Naive B cell (primary cell): Measurements from ENCODE around the gene MRPS24. TPM values are rescaled to one million over a fixed set of nuclear protein-coding genes. Genes with fewer than 3 reads are reported as not detected.
"Not testable (repeated sequence)": the region's sequence is repeated elsewhere in the genome, so short reads cannot be mapped to it uniquely, and the experiment has no call there.

ENCODE experiments used
- ATAC-seq, 2 donors: fragments of 150-1000 bp; cut with Tn5 transposase; 2 replicates each; pipeline ENCODE4 v1.10.0; 2021; ENCODE audit warnings: low read depth in 2 of 2, mild to moderate bottlenecking in 2 of 2, moderate library complexity in 2 of 2
- DNase-seq: peaks from one replicate; pipeline ENCODE4 v3.0.0; 2022
- H3K27ac Mint-ChIP-seq, 6 donors: one replicate each; pipeline ENCODE4 v1.8.0; 2020 to 2022; ENCODE audit warnings: mild to moderate bottlenecking in 6 of 6, mixed read lengths in 6 of 6, moderate library complexity in 5 of 6, inconsistent platforms in 2 of 6
- H3K27me3 Mint-ChIP-seq, 3 donors: one replicate each; pipeline ENCODE4 v1.8.0; 2021 to 2022; ENCODE audit warnings: mixed read lengths in 3 of 3, mild to moderate bottlenecking in 1 of 3
- H3K36me3 Mint-ChIP-seq, 2 donors: one replicate each; pipeline ENCODE4 v1.8.0; 2020 to 2022; ENCODE audit warnings: mixed read lengths in 2 of 2, inconsistent platforms in 1 of 2, mild to moderate bottlenecking in 1 of 2
- H3K4me1 Mint-ChIP-seq, 3 donors: one replicate each; pipeline ENCODE4 v1.8.0; 2020 to 2022; ENCODE audit warnings: mixed read lengths in 3 of 3, inconsistent platforms in 1 of 3, mild to moderate bottlenecking in 1 of 3, moderate library complexity in 1 of 3
- H3K4me3 Mint-ChIP-seq, 8 donors: one replicate each; pipeline ENCODE4 v1.8.0; 2020 to 2022; ENCODE audit warnings: mild to moderate bottlenecking in 8 of 8, mixed read lengths in 8 of 8, moderate library complexity in 8 of 8, inconsistent platforms in 2 of 8
- H3K9me3 Mint-ChIP-seq, 7 donors: one replicate each; pipeline ENCODE4 v1.8.0; 2020 to 2022; ENCODE audit warnings: mixed read lengths in 7 of 7, mild to moderate bottlenecking in 5 of 7, inconsistent platforms in 2 of 7, moderate library complexity in 1 of 7
- polyA plus RNA-seq, 6 donors: library from polyadenylated mRNA; unstranded; fragments of 300-500 nt; fragmentation: Illumina TruSeq; gene quantifications; one replicate each; pipeline ENCODE4 v1.2.3, GENCODE V29; 2021; ENCODE audit warnings: low read depth in 6 of 6

Gene MRPS24
- polyA plus RNA-seq: 100 to 1,000 TPM; 114 to 144 (median 132) TPM

DNA sequence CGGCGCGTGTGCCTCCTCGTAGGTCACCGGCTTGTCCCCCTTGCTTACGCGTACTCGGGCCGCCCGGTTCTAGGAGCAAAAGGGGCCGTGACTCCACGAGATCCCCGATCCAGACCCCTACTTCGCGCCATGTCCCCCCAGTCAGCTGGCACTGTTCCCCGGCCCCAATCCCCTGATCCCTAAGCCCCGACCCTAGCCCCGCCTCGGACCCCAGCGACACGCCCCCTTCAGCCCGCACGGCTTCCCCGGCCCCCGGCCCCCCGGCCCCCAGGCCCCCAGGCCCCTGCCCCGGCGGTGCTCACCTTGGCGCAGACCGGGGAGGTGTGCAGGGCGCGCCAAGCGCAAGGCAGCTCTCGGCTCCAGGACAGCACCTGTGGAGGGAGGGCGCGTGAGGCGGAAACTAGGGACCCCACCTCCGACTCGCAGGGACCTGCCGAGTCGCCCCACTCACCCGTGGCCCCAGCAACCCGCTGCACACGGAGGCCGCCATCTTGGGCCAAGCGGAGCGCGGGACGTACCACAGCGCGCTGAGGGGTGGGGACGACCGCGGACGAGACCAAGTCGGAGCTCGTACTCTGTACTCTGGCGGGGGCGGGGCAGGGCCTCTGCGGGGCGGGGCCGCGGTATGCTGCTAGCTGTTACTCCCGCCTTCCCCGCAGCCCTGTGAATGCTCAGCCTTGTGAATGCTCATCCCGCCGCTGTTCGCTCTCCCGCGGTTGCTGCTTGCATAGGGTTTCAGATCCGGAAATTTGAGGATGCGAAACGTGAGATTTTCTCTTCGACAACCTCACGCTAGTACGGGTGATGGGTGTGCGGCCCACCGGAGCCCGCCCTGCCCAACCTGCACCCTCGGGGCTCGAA, at the start of gene MRPS24:
TSS of gene MRPS24 (minus strand) at position 512 of the 861 bp plus-strand sequence. CDS start at position 490, 22 bp downstream.
- Mint-ChIP-seq H3K36me3 (peaks cover 0 to 8% of the 10 kb centered on the region in 2 donors), H3K27ac (peak within 1 kb of the TSS; percentile 88 to 96 (median 92)), H3K27me3 (no peaks in the 10 kb centered on the region), H3K4me1 (peaks cover 16 to 25% (median 22%) of the 10 kb centered on the region in 3 donors), H3K9me3 (peaks cover 0 to 2% (median 0%) of the 10 kb centered on the region in 7 donors), H3K4me3 (peak within 1 kb of the TSS; percentile 90 to 98 (median 96))
- ATAC-seq: peak; percentile 93 to 94
- DNase-seq: peak; percentile 87

DNA sequence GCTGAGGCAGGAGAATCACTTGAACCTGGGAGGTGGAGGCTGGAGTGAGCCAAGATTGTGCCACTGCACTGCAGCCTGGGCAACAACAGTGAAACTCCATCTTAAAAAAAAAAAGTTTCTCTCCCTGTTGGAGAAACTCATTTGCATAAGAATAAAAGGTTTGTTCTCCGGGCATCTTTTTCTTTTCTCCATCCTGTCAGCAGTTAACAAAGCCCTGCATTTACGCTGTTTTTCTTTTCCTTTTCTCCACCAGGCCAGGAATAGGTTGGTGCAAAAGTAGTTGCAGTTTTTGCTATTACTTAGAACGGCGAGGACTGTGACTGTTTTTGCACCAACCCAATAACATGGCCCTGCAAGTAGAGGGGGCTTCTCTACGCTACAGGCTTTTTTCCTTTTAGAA, 46.6 kb upstream of the MRPS24 start:
- Mint-ChIP-seq H3K9me3 (peaks cover 0 to 2% (median 0%) of the 10 kb centered on the region in 7 donors), H3K27ac (no peak overlapping the region), H3K4me3 (no peak overlapping the region), H3K36me3 (no peaks in the 10 kb centered on the region), H3K4me1 (peaks cover 0 to 13% (median 7%) of the 10 kb centered on the region in 3 donors), H3K27me3 (no peaks in the 10 kb centered on the region)
- DNase-seq (no peak), ATAC-seq (no peak)

DNA sequence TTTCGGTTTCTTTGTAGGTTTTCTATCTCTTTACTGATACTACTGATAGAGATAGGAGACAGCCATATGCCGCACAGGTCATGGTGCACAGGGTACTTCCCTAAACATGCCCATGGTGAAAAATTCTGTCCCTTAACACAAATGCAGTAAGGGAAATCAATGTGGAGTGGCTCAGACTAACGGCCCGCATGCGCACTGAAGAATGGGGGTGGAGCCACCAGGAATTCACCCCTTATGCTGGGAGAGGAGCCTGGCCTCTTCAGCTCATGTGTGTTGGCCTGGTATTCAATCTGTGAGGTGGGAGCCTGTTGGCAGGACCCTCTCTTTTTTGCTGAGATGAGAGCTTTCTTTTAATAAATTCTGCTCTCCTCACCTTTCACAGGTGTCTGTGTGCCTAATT, 45.5 kb upstream of the MRPS24 start:
- H3K27me3 Mint-ChIP-seq: no peaks in the 10 kb centered on the region
- no peak overlapping the region for H3K4me3 Mint-ChIP-seq
- ATAC-seq (no peak), DNase-seq (no peak)
- peaks cover 0 to 2% (median 0%) of the 10 kb centered on the region in 7 donors for H3K9me3 Mint-ChIP-seq
- H3K4me1 Mint-ChIP-seq: peaks cover 0 to 7% (median 3%) of the 10 kb centered on the region in 3 donors
- no peak overlapping the region for H3K27ac Mint-ChIP-seq
- H3K36me3 Mint-ChIP-seq: no peaks in the 10 kb centered on the region

DNA sequence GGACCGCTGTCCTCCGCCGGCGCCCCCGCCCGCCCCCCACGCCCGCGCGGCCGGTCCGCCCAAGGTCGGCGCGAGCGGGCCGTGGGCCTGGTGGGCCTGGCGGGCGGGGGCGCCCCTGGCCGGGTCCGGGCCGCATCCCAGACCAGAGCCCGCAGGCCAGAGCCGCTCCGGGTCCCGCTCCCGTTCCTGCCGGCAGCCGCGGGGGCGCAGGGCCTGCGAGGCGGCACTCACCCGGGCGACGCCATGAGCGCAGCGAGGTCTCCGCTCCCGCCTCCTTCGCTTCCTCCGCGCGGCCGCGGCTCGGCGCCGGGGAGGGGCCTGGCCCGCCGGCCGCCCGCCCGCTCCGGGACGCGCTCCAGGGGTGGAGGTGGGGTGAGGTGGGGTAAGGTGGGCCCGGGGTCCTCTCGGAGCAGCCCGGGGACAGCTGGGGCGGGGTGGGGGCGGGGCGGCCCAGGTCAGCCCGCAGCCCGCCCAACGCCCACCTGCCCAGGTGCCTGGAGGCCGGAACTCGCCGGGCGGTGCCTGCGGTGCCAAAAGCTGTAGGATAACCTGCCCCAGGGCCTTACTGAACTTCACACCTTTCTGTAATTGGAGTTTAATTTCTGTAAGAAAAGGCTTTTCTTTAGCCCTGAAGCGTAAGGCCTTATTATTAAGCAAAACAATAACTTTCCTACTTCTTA, 37.2 kb upstream of the MRPS24 start, which contains the start of gene URGCP:
TSS of gene URGCP (minus strand) at position 266 of the 680 bp plus-strand sequence. CDS start at position 245, 21 bp downstream.
- Mint-ChIP-seq H3K9me3 (no peaks in the 10 kb centered on the region), H3K4me3 (peak within 1 kb of the TSS; percentile 91 to 97 (median 95)), H3K36me3 (no peaks in the 10 kb centered on the region), H3K27me3 (no peaks in the 10 kb centered on the region), H3K27ac (peak within 1 kb of the TSS; percentile 81 to 97 (median 88)), H3K4me1 (peaks cover 17 to 29% (median 29%) of the 10 kb centered on the region in 3 donors)
- peak; percentile 91 to 93 for ATAC-seq
- peak; percentile 44 for DNase-seq

DNA sequence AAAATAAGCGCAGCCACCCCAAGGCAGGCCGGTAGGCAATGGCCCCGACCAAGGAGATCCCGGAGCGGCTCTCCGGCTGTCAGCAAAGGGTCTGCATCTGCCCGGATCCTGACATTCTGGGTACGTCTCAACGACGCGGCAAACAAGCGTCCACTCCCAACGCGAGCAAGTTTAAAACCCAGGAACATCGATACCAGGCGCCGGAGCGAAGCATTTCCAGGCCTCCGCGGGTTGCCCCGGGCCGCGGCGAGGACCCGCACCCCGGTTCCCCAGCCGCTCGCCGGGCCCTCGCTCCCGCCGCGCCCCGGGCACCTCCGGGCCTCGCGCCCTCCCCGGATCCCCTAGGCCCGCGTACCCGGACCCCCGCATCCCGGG, 36.6 kb upstream of the MRPS24 start:
- H3K36me3 Mint-ChIP-seq: no peaks in the 10 kb centered on the region
- peak overlapping the region; percentile 91 to 97 (median 95) for H3K4me3 Mint-ChIP-seq

DNA sequence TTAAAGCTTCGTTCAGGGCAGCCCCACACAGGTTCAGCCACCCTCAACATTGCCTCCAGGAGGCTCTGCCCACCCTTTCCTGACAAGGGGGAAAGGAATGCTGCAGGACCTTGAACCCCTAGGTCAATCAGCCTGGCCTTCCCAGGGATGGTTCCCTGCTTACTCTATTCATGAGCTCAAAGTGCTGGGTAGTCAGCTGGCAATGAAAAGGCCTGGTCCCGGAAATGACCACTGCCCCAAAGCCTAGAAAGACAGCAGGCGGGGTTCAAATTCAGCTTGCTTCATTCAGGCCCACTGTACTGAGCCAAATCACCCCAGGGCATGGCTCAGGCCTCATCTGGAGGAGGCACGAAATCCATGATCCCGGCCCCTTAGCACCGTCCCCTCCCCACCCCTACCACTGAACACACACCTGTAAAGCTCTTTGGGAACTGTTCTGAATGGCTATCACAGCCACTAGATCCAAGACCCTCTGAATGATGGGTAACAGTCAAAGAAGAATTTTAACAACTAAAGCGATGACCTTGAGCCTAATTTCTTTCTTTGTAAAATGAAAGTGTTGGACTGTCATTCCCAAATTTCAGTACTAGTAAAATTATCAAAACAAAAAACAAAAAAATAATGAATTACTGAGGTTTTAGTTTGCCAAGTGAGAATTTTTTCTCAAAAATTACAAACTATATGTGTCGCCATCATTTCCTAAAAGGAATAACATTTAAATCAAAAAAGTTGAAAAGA, 36.1 kb upstream of the MRPS24 start:
- Mint-ChIP-seq H3K36me3 (no peaks in the 10 kb centered on the region), H3K4me3 (peak overlapping the region; percentile 91 to 97 (median 95))
- ATAC-seq: no peak

More for the DNA sequence above, 36.6 kb upstream of the MRPS24 start:
- peak; percentile 9 for DNase-seq
- H3K27ac Mint-ChIP-seq: peak overlapping the region; percentile 81 to 97 (median 88)
- peaks cover 17 to 31% (median 31%) of the 10 kb centered on the region in 3 donors for H3K4me1 Mint-ChIP-seq
- no peaks in the 10 kb centered on the region for H3K27me3 Mint-ChIP-seq
- H3K9me3 Mint-ChIP-seq: no peaks in the 10 kb centered on the region
- peak; percentile 37 to 40 for ATAC-seq

DNA sequence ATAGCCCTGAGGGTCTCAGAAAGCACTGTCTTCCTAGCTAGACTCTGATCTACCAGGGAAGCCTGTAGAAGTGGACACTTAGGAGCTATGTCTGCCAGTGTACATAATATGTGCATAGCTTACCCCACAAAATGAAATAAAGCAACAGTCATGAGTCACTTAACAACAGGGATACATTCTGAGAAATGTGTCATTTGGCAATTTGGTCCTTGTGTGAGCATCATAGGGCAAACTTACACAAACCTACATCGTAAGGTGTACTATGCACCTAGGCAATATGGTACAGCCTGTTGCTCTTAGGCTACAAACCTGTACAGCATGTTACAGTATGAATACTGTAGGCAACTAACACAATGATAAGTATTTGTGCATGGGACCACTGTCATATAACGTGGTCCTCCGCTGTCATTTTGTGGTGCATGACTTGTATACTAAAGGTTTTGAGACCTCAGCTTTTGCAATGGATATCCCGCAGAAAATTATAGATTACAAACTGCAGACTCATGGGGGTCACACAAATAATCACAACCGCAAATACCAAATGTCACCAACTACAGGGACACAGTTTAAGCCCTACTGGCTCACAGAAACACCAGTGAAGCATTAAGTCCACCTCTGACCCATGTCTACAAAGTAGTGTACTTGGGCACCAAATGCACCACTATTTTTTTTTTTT, 35.4 kb upstream of the MRPS24 start:
- DNase-seq (no peak), ATAC-seq (no peak)
- no peak overlapping the region for H3K27ac Mint-ChIP-seq
- H3K36me3 Mint-ChIP-seq: no peaks in the 10 kb centered on the region
- no peaks in the 10 kb centered on the region for H3K9me3 Mint-ChIP-seq
- H3K4me1 Mint-ChIP-seq: peaks cover 17 to 31% (median 31%) of the 10 kb centered on the region in 3 donors
- peak overlapping the region in 5 of 8 donors; percentile 52 to 97 (median 91) for H3K4me3 Mint-ChIP-seq
- H3K27me3 Mint-ChIP-seq: no peaks in the 10 kb centered on the region

More for the DNA sequence above, 36.1 kb upstream of the MRPS24 start:
- H3K4me1 Mint-ChIP-seq: peaks cover 17 to 31% (median 31%) of the 10 kb centered on the region in 3 donors
- DNase-seq: no peak
- peak overlapping the region; percentile 81 to 97 (median 88) for H3K27ac Mint-ChIP-seq
- H3K9me3 Mint-ChIP-seq: no peaks in the 10 kb centered on the region
- no peaks in the 10 kb centered on the region for H3K27me3 Mint-ChIP-seq

DNA sequence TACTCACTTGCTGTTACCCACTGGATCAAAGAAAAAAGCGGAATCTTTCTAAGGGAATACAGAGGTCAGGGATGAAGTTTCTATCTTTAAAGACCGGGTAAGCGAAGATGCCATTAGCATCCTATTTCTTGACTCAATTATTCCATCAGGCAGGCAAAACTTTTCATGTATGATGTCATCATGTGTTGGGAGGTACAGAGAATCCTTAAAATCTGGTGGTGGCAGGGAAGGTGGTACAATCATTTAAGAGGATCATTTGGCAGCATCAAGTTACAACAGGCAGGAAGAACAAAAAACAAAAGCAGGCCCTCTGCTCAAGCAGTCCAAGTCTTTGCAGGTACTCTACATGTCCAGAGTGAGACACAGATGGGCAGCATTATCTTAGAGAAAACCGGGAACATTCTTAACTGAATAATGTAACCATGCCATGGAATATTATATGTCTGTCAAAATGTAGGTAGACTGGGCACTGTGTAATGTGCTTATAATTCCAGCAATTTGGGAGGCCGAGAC, 33.3 kb upstream of the MRPS24 start:
- H3K4me3 Mint-ChIP-seq: peak overlapping the region in 1 of 8 donors; percentile 91
- H3K27me3 Mint-ChIP-seq: no peaks in the 10 kb centered on the region
- no peaks in the 10 kb centered on the region for H3K36me3 Mint-ChIP-seq
- H3K4me1 Mint-ChIP-seq: peaks cover 17 to 35% (median 31%) of the 10 kb centered on the region in 3 donors
- ATAC-seq (no peak), DNase-seq (no peak)
- H3K27ac Mint-ChIP-seq: peak overlapping the region in 2 of 6 donors; percentile 15 to 44
- no peaks in the 10 kb centered on the region for H3K9me3 Mint-ChIP-seq

DNA sequence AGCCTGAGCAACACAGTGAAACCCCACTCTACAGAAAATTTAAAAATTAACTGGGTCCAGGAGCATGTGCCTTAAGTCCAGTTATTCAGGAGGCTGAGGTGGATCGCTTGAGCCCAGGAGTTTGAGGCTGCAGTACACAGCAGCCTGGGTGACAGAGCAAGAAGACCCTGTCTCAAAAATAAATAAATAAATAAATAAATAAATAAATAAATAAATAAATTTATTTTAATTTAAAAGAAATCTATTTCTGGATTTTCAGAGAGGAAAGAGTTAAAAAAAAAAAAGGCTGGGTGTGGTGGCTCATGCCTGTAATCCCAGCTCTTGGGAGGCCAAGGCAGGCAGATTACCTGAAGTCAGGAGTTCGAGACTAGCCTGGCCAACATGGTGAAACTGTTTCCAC, 29.3 kb upstream of the MRPS24 start:
- H3K4me3 Mint-ChIP-seq, DNase-seq, H3K27ac Mint-ChIP-seq, ATAC-seq, H3K9me3 Mint-ChIP-seq, H3K27me3 Mint-ChIP-seq: not testable (repeated sequence)
- Mint-ChIP-seq H3K4me1 (peaks cover 17 to 33% (median 17%) of the 10 kb centered on the region in 3 donors), H3K36me3 (peaks cover 0 to 16% of the 10 kb centered on the region in 2 donors)

DNA sequence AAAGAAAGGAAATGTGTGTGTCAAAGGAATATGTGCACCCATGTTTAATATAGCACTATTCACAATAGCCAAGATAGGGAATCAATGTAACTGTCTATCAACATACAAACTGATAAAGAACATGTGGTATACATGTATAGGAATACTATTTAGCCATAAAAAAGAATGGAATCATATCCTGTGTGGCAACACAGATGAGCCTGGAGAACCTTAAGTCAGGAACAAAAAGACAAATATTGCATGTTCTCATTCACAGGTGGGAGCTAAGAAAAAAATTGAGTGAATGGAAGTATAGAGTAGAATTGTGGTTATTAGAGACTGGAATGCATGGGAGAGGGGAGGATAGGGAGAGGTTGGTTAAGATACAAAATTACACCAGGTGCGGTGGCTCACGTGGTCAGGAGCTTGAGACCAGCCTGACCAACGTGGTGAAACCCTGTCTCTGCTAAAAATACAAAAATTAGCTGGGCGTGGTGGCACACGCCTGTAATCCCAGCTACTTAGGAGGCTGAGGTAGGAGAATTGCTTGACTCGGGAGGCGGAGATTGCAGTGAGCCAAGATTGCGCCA, 26.6 kb upstream of the MRPS24 start:
- DNase-seq: no peak
- Mint-ChIP-seq H3K4me3 (no peak overlapping the region), H3K27me3 (no peaks in the 10 kb centered on the region), H3K4me1 (peaks cover 11 to 26% (median 15%) of the 10 kb centered on the region in 3 donors), H3K9me3 (peaks cover 0 to 4% (median 0%) of the 10 kb centered on the region in 7 donors), H3K36me3 (peaks cover 0 to 16% of the 10 kb centered on the region in 2 donors), H3K27ac (peak overlapping the region in 1 of 6 donors; percentile 67)
- ATAC-seq: no peak

DNA sequence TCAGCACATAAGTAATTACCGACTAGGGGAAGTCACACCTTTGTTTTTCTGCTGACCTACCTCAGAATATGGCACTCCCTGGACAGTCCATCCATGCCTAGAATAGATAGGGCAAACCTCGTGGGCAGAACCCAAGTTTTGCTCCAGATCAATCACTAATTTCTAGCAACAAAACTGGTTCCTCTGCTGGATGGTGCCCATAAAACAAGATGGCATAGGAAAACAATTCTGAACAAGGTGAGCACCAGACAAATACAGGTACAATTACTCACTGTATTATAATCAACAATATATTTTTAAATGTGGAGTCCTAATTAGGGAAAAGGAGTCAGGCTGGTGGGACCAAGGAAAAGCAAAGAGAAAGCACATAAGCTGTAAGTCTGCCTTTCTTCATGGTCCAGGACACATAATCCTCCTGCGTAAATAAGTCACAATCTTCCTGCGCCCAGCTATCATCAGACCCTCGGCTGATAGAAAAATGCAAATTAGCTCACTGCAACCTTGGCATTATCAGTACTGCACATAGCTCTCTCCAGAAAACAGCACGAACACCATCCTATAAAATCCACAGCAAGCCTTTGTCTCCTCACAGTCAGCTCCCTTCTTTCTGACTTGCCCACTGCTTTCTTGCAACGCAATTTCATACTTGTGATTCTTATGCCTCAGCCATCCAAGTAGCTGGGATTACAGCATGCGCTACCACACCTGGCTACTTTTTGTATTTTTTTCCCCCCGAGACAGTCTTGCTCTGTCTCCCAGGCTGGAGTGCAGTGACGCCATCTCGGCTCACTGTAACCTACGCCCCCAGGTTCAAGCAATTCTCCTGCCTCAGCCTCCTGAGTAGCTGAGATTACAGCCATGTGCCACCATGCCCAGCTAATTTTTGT, 22.0 kb upstream of the MRPS24 start:
- H3K36me3 Mint-ChIP-seq: peaks cover 0 to 16% of the 10 kb centered on the region in 2 donors
- H3K27me3 Mint-ChIP-seq: no peaks in the 10 kb centered on the region
- ATAC-seq (no peak), DNase-seq (no peak)
- H3K9me3 Mint-ChIP-seq: peaks cover 0 to 4% (median 0%) of the 10 kb centered on the region in 7 donors
- peaks cover 23 to 36% (median 29%) of the 10 kb centered on the region in 3 donors for H3K4me1 Mint-ChIP-seq
- H3K4me3 Mint-ChIP-seq: no peak overlapping the region
- H3K27ac Mint-ChIP-seq: peak overlapping the region in 2 of 6 donors; percentile 29 to 82
